GM19468 (cell line): ENCODE data around the gene FBXO10.
"Not testable (repeated sequence)": the region's sequence is repeated elsewhere in the genome, so short reads cannot be mapped to it uniquely, and the experiment has no call there.

Experiments used
- ATAC-seq: cut with Tn5 transposase; IDR thresholded peaks from one replicate; pipeline ENCODE4 v1.9.1; 2021; ENCODE audit warnings: mild to moderate bottlenecking, moderate library complexity, moderate number of reproducible peaks; ENCODE audit not compliant: unreplicated experiment; ENCODE audit errors: extremely low read depth

Gene FBXO10

GRCh38 chr9:37486616-37487548, 89.3 kb downstream of the FBXO10 start:
- ATAC-seq = no peak

DNA sequence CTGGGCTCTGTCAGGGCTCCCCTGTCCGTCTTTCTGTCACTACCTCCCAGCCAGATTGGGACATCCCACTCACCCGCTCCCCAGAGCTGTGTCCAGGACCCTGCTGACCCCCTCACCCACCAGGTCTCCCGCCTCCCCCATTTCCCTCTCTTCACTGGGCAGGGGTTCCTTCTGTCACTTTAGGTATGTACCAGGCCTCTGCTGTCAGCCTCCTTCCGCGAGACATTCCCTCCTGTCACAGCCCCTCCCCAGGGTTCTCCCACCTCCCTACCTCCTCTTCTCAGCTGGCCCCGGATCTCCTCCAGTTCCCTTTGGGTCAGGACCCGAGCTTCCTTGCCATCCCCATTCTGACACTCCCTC, 89.9 kb downstream of the FBXO10 start:
- no peak for ATAC-seq

- peak; percentile 91 for ATAC-seq
Observed at GRCh38 chr9:37485389-37486255, 90.6 kb downstream of the FBXO10 start, which contains the start of gene POLR1E. Gene POLR1E, plus strand, starts transcription at chr9:37485948. Its CDS starts 100 bp downstream, at chr9:37486048.

DNA sequence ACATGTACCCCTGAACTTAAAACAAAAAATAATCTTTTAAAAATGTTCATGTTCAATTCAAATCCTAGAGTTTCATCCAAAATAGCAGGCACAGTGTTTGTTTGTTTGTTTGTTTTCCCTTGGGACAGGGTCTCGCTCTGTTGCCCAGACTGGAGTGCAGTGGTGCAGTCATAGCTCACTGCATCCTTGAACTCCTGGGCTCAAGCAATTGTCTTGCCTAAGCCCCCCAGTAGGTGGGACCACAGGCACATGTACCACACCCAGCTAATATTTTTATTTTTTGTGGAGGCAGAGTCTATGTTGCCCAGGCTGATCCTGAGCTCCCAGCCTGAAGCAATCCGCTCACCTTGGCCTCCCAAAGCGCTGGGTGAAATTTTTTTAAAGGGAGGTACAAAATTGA, 95.4 kb downstream of the FBXO10 start:
- no peak for ATAC-seq

DNA sequence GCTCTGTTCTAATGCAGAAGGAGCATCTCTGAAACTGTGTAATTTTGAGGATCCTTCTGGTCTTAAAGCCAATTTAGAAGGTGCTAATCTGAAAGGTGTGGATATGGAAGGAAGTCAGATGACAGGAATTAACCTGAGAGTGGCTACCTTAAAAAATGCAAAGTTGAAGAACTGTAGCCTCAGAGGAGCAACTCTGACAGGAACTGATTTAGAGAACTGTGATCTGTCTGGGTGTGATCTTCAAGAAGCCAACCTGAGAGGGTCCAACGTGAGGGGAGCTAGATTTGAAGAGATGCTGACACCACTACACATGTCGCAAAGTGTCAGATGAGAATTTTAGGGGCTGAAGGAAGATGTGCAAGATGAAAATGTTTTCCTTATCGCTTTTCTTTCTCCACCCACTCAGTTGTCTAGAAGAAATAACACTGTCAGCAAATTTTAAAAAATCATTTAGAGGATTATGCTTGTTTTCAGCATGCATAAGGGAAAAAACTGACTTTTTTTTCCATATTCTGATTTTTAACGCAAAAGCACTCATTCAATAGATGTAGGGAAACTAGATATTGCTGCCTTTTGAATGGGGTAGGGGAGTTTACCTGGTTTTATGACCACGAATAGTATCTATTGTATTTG, 98.1 kb downstream of the FBXO10 start:
- not testable (repeated sequence) for ATAC-seq

DNA sequence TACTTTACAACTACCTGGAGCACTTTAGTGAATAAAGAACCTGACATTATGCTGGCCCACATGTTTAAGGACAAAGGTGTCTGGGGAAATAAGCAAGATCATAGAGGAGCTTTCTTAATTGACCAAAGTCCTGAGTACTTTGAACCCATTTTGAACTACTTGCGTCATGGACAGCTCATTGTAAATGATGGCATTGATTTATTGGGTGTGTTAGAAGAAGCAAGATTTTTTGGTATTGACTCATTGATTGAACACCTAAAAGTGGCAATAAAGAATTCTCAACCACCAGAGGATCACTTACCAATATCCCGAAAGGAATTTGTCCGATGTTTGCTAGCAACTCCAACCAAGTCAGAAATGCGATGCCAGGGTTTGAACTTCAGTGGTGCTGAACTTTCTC, 98.7 kb downstream of the FBXO10 start:
- not testable (repeated sequence) for ATAC-seq

- no peak for ATAC-seq
Observed at GRCh38 chr9:37476930-37477329, 99.2 kb downstream of the FBXO10 start.

- no peak for ATAC-seq
Observed at GRCh38 chr9:37474438-37474837, 101.7 kb downstream of the FBXO10 start.

GRCh38 chr9:37473982-37474381, 102.2 kb downstream of the FBXO10 start:
- not testable (repeated sequence) for ATAC-seq

GRCh38 chr9:37471942-37472684, 104.1 kb downstream of the FBXO10 start:
- no peak for ATAC-seq

DNA sequence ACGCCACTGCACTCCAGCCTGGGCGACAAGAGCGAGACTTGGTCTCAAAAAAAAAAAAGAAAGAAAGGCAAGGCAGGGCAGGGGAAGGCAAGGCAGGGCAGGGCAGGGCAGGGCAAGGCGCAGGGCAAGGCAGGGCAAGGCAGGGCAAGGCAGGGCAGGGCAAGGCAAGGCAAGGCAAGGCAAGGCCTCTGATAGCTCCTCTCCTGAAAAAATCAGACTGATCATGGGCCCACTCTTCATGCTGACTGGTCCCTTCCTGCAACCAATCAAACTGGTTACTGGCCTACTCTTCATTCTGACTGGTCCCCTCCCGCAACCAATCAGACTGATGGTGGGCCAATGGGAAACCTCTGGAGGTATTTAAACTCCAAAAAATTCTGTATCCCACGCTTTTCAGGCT, 107.6 kb downstream of the FBXO10 start:
- ATAC-seq = no peak

GRCh38 chr9:37467530-37467929, 108.7 kb downstream of the FBXO10 start:
- not testable (repeated sequence) for ATAC-seq

GRCh38 chr9:37466037-37466709, 110.0 kb downstream of the FBXO10 start:
- no peak for ATAC-seq

GRCh38 chr9:37465249-37466036, 110.7 kb downstream of the FBXO10 start, which contains the start of gene ZBTB5:
Gene ZBTB5, minus strand, starts transcription at chr9:37465450. Its CDS starts 22,899 bp downstream, at chr9:37442551.
- peak; percentile 91 for ATAC-seq

GRCh38 chr9:37464426-37465248, 111.5 kb downstream of the FBXO10 start:
- peak; percentile 11 for ATAC-seq

- ATAC-seq = no peak
Observed at GRCh38 chr9:37464006-37464405, 112.2 kb downstream of the FBXO10 start.
